Testis (tissue), 2 donors: Measurements from ENCODE around the gene MRPS2.

ENCODE experiments used
- POLR2A ChIP-seq: fragments of 450-650 bp; IDR thresholded peaks from one replicate; pipeline ENCODE4 v1.6.1; 2017; ENCODE audit warnings: antibody characterized with exemption, mild to moderate bottlenecking, moderate library complexity
- TF ChIP-seq, protein P1 (sequence below), 3 experiments: fragments of 450-650 bp in 2 of 3; fragments of 200-600 bp in 1 of 3; sonication (generic) in 1 of 3; IDR thresholded peaks; one replicate each; pipeline ENCODE4 v1.5.1; 2016 to 2019; ENCODE audit warnings: antibody characterized with exemption in 3 of 3, mild to moderate bottlenecking in 2 of 3, moderate library complexity in 1 of 3

GRCh38 chr9:135544981-135545635, 44.6 kb downstream of the MRPS2 start:
- no peak for TF ChIP-seq POLR2A
- TF ChIP-seq, protein P1, sequence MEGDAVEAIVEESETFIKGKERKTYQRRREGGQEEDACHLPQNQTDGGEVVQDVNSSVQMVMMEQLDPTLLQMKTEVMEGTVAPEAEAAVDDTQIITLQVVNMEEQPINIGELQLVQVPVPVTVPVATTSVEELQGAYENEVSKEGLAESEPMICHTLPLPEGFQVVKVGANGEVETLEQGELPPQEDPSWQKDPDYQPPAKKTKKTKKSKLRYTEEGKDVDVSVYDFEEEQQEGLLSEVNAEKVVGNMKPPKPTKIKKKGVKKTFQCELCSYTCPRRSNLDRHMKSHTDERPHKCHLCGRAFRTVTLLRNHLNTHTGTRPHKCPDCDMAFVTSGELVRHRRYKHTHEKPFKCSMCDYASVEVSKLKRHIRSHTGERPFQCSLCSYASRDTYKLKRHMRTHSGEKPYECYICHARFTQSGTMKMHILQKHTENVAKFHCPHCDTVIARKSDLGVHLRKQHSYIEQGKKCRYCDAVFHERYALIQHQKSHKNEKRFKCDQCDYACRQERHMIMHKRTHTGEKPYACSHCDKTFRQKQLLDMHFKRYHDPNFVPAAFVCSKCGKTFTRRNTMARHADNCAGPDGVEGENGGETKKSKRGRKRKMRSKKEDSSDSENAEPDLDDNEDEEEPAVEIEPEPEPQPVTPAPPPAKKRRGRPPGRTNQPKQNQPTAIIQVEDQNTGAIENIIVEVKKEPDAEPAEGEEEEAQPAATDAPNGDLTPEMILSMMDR (IDR thresholded peaks at IDR 0.05): no peak
